ENCODE data around the gene GRIA4.
A peak's percentile ranks its signal among the peaks of the same experiment; 100 is the strongest.

The GRIA4 gene

GRCh38 chr11:106017093-106017492 lies 407.2 kb downstream of the GRIA4 start:
- DNase-seq: no peak

DNA sequence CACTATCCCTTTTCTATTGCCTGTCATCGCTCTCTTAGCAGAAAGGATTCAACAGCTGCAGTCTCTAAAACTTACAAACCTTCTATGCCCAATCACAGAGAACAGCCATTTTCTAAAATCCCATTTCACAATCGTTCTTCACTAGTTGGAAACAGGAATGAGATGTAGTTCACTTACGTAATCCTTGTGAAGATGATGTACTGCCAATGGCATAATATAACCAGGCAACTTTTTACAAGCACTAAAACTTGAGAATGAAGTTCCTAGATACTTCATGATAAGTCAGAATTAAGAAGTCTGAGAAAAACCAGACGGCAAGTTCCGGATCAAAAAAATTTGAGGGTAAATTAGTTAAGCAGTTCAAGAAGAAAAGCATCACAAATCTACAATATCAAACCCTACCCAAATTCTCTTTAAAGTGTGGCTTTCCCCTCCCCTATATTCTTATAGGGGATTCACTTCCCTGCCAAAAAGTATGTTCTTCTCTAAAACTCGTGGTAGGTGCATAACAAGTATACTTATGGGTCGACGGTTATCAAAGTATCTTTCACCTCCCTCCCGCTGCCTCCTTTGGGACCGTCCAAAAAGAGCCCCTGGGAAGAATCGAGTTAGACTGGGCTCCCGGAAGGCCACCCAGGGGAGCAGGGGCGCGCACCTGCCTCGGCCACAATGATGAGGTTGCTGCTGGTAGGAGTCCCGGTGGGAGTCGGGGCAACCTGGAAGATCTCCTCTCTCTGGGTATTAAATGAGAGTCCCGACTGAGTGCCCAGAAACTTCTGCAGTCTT lies 411.5 kb downstream of the GRIA4 start:
- peak; percentile 23 for DNase-seq

- DNase-seq: peak; percentile 100
Observed at GRCh38 chr11:106021967-106022794, 412.3 kb downstream of the GRIA4 start, which contains the start of gene MSANTD4. TSS of gene MSANTD4 (minus strand) at chr11:106022240. CDS start at chr11:106010917, 11,323 bp downstream.

DNA sequence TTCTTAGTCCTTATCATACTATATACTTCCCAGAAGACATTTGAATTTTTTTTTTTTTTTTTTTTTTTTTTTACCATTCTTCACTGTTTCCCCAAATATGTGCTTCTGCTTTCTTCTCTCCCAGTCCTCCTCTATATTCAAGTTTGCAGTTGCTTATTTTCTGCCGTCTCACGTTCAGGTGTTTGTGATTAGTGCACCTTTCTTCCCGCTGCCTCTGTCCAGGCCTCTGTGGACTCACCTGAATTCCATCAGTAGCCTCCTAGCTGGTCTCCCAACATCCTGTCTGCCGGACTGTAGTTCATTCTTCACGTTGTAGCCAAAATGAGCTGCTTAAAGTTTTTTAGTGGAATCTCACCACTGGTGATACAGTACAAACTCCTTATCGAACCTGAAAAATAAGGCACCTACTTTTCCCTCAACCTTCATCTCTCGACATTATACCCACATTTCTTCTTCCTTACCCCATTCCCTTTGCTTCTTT lies 413.0 kb downstream of the GRIA4 start:
- no peak for DNase-seq

GRCh38 chr11:106030609-106031008 lies 420.7 kb downstream of the GRIA4 start:
- no peak for DNase-seq

- DNase-seq: no peak
Observed at GRCh38 chr11:106031202-106031810, 421.4 kb downstream of the GRIA4 start.
